GM23248 (cell line): Measurements from ENCODE around the gene PTOV1. TPM values are rescaled to one million over a fixed set of nuclear protein-coding genes. Genes with fewer than 3 reads are reported as not detected.

Experiments used
- DNase-seq: peaks from one replicate; pipeline ENCODE4 v3.0.0-alpha.2; 2015
- H2AFZ ChIP-seq: fragments of 200-600 bp; sonication (generic); 2 replicates; pipeline ENCODE4 v1.6.1; 2016; ENCODE audit warnings: antibody characterized with exemption
- H3F3A ChIP-seq: fragments of 200-600 bp; sonication (generic); 2 replicates; pipeline ENCODE4 v1.6.1; 2016; ENCODE audit warnings: mild to moderate bottlenecking, antibody characterized with exemption, mixed run types; ENCODE audit not compliant: insufficient read depth
- H3K27ac ChIP-seq: fragments of 200-600 bp; sonication (generic); 2 replicates; pipeline ENCODE4 v1.5.1; 2016; ENCODE audit warnings: mild to moderate bottlenecking
- H3K27me3 ChIP-seq: fragments of 200-600 bp; sonication (generic); replicated peaks from 2 replicates; pipeline ENCODE4 v1.6.1; 2016; ENCODE audit warnings: mild to moderate bottlenecking; ENCODE audit not compliant: insufficient read depth
- H3K36me3 ChIP-seq: fragments of 200-600 bp; sonication (generic); 2 replicates; pipeline ENCODE4 v1.6.1; 2016; ENCODE audit warnings: low read depth, mild to moderate bottlenecking
- H3K4me1 ChIP-seq: fragments of 200-600 bp; sonication (generic); 2 replicates; pipeline ENCODE4 v1.6.1; 2016; ENCODE audit warnings: mild to moderate bottlenecking; ENCODE audit not compliant: insufficient read depth
- H3K4me2 ChIP-seq: fragments of 200-600 bp; sonication (generic); one replicate; pipeline ENCODE4 v1.6.1; 2016; ENCODE audit warnings: mild to moderate bottlenecking; ENCODE audit not compliant: unreplicated experiment
- H3K4me3 ChIP-seq: fragments of 200-600 bp; sonication (generic); 2 replicates; pipeline ENCODE4 v1.5.1; 2016; ENCODE audit warnings: mild to moderate bottlenecking
- H3K79me2 ChIP-seq: fragments of 200-600 bp; sonication (generic); 2 replicates; pipeline ENCODE4 v1.6.1; 2016; ENCODE audit warnings: mild to moderate bottlenecking; ENCODE audit not compliant: insufficient read depth
- H3K9ac ChIP-seq: fragments of 200-600 bp; sonication (generic); 2 replicates; pipeline ENCODE4 v1.6.1; 2016; ENCODE audit warnings: mild to moderate bottlenecking
- H3K9me2 ChIP-seq: fragments of 200-600 bp; sonication (generic); 2 replicates; pipeline ENCODE4 v1.6.1; 2016; ENCODE audit warnings: mixed run types, mild to moderate bottlenecking, moderate library complexity; ENCODE audit not compliant: insufficient read depth
- H3K9me3 ChIP-seq: fragments of 200-600 bp; sonication (generic); one replicate; pipeline ENCODE4 v1.6.1; 2017; ENCODE audit warnings: low read depth
- H4K20me1 ChIP-seq: fragments of 200-600 bp; sonication (generic); 2 replicates; pipeline ENCODE4 v1.6.0; 2016; ENCODE audit not compliant: insufficient read depth
- EZH2 ChIP-seq: fragments of 200-600 bp; sonication (generic); IDR thresholded peaks from 2 replicates; pipeline ENCODE4 v1.6.1; 2018; ENCODE audit warnings: antibody characterized with exemption, mild to moderate bottlenecking; ENCODE audit not compliant: insufficient read depth, poor library complexity, severe bottlenecking
- EZH2phosphoT487 ChIP-seq: fragments of 200-600 bp; sonication (generic); IDR thresholded peaks from 2 replicates; pipeline ENCODE4 v1.6.1; 2018; ENCODE audit warnings: antibody characterized with exemption, moderate library complexity, mild to moderate bottlenecking, low read depth; ENCODE audit not compliant: insufficient read depth
- WGBS, 2 experiments: methylation state at CpG; one replicate each; pipeline ENCODE4 v1.1.6; 2015 to 2017; ENCODE audit warnings: low lambda C conversion rate in 2 of 2, low coverage in 1 of 2; ENCODE audit errors: missing lambda C conversion rate in 2 of 2; 5-methylcytosine and 5-hydroxymethylcytosine counted together
- in situ Hi-C: fragments of 300-500 bp; cut with MboI; formaldehyde crosslinking; loops from 2 replicates; pipeline ENCODE4 v1.15.0; 2020
- polyA plus RNA-seq: library from polyadenylated mRNA; unstranded; fragments of >200 nt; fragmentation: Nextera tagmentation; extraction: Ambion mirVana; gene quantifications from 2 replicates; pipeline ENCODE4 v1.2.1, GENCODE V29; 2016
- total RNA-seq: library from RNA; depleted of rRNA; stranded (reverse); fragments of >200 nt; shearing (Covaris generic); gene quantifications from 2 replicates; pipeline ENCODE4 v1.2.3, GENCODE V29; 2014

Gene PTOV1
- total and polyA plus RNA-seq, 2 experiments from 2014 or later, result 88.0 to 88.9 TPM

GRCh38 chr19:49837009-49837310 is 14.0 kb upstream of the PTOV1 start:
- no peak overlapping the region for H3K4me3 ChIP-seq
- 0 out of 2 replicates have a peak, but pooled peaks cover 6% of the 10 kb centered on the region for H3F3A ChIP-seq
- TF ChIP-seq EZH2phosphoT487 (no peak), EZH2 (no peak)
- in situ Hi-C loops, result no loop called here
- H3K4me1 ChIP-seq, result no peaks in the 10 kb centered on the region
- H2AFZ ChIP-seq, result no peak overlapping the region
- no peak overlapping the region for H3K4me2 ChIP-seq
- H3K27ac ChIP-seq, result no peak overlapping the region
- DNase-seq, result no peak
- H3K9me2 ChIP-seq, result no peaks in the 10 kb centered on the region
- WGBS, 2 experiments, result 88 to 90% methylated on average over 5 of the region's 5 CpGs
- no peaks in the 10 kb centered on the region for H4K20me1 ChIP-seq
- H3K27me3 ChIP-seq, result no peaks in the 10 kb centered on the region
- H3K9me3 ChIP-seq, result no peaks in the 10 kb centered on the region
- peaks cover 11% of the 10 kb centered on the region; the same call in 1 of the 2 replicates for H3K36me3 ChIP-seq
- H3K79me2 ChIP-seq, result no peaks in the 10 kb centered on the region
- no peak overlapping the region for H3K9ac ChIP-seq

- Histone ChIP-seq H3K4me3 (no peak overlapping the region), H3K27me3 (no peaks in the 10 kb centered on the region), H3K4me2 (no peak overlapping the region), H3K79me2 (no peaks in the 10 kb centered on the region), H3K9ac (no peak overlapping the region), H3K9me3 (no peaks in the 10 kb centered on the region), H3K27ac (no peak overlapping the region), H4K20me1 (no peaks in the 10 kb centered on the region), H3K9me2 (no peaks in the 10 kb centered on the region), H3K36me3 (peaks cover 11% of the 10 kb centered on the region; the same call in 1 of the 2 replicates), H3F3A (0 out of 2 replicates have a peak, but pooled peaks cover 6% of the 10 kb centered on the region), H2AFZ (no peak overlapping the region), H3K4me1 (no peaks in the 10 kb centered on the region)
- TF ChIP-seq EZH2phosphoT487 (no peak), EZH2 (no peak)
- in situ Hi-C loops, result no loop called here
- no peak for DNase-seq
- 92 to 94% methylated on average over 8 to 9 of the region's 9 CpGs for WGBS, 2 experiments
These were observed 13.5 kb upstream of the PTOV1 start for GRCh38 chr19:49837425-49837824.

GRCh38 chr19:49838885-49839588 is 11.9 kb upstream of the PTOV1 start:
- H3K9me2 ChIP-seq, result no peaks in the 10 kb centered on the region
- no peaks in the 10 kb centered on the region for H3K79me2 ChIP-seq
- H3K4me3 ChIP-seq, result no peak overlapping the region
- peaks cover 11% of the 10 kb centered on the region; the same call in 1 of the 2 replicates for H3K36me3 ChIP-seq
- no peak for TF ChIP-seq EZH2phosphoT487
- TF ChIP-seq EZH2, result no peak
- H3K27ac ChIP-seq, result no peak overlapping the region
- no peak overlapping the region for H3K9ac ChIP-seq
- H3K9me3 ChIP-seq, result no peaks in the 10 kb centered on the region
- no peak overlapping the region for H2AFZ ChIP-seq
- H3K27me3 ChIP-seq, result no peaks in the 10 kb centered on the region
- in situ Hi-C loops, result no loop called here
- H3F3A ChIP-seq, result 0 out of 2 replicates have a peak, but pooled peaks cover 6% of the 10 kb centered on the region
- WGBS, 2 experiments, result 98% methylated on average over 18 of the region's 18 CpGs
- no peak overlapping the region for H3K4me2 ChIP-seq
- DNase-seq, result no peak
- H3K4me1 ChIP-seq, result no peaks in the 10 kb centered on the region
- H4K20me1 ChIP-seq, result no peaks in the 10 kb centered on the region

GRCh38 chr19:49839713-49840112 is 11.2 kb upstream of the PTOV1 start:
- H3K79me2 ChIP-seq, result no peaks in the 10 kb centered on the region
- H3K9me2 ChIP-seq, result no peaks in the 10 kb centered on the region
- no peaks in the 10 kb centered on the region for H3K4me1 ChIP-seq
- H4K20me1 ChIP-seq, result no peaks in the 10 kb centered on the region
- no peaks in the 10 kb centered on the region for H3K27me3 ChIP-seq
- TF ChIP-seq EZH2phosphoT487 (no peak), EZH2 (no peak)
- no peak overlapping the region for H3K4me3 ChIP-seq
- H3F3A ChIP-seq, result 0 out of 2 replicates have a peak, but pooled peaks cover 6% of the 10 kb centered on the region
- H3K27ac ChIP-seq, result no peak overlapping the region
- no peak overlapping the region for H3K4me2 ChIP-seq
- no peak for DNase-seq
- whole genome bisulfite sequencing, 2 experiments, result 76 to 79% methylated on average over 11 of the region's 11 CpGs
- H3K9ac ChIP-seq, result no peak overlapping the region
- H3K9me3 ChIP-seq, result no peaks in the 10 kb centered on the region
- in situ Hi-C loops, result no loop called here
- H3K36me3 ChIP-seq, result peaks cover 11% of the 10 kb centered on the region; the same call in 1 of the 2 replicates
- no peak overlapping the region for H2AFZ ChIP-seq
